ENCODE results near the gene PDCD11.

DNA sequence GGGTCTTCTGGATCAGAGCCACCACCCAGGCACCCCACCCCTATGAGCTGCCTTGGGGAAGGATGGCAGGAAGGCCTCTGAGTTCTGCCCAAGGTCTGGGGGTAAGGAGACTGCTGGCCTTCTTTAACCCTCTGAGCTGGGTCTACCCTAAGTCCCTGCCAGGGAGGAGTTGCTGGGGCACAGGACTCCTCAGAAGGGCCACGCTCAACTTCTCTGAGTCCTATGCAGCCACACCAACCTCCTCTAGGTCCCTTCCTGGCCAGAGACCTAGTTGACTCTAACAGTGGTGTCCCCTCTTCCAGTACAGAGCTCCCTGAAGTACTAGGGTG, 94.5 kb downstream of the PDCD11 start:
- no peak for TF ChIP-seq CTCF (IDR thresholded peaks at IDR 0.05)
- TF ChIP-seq POLR2A (IDR thresholded peaks at IDR 0.05), result no peak
- TF ChIP-seq POLR2AphosphoS5 (IDR thresholded peaks at IDR 0.05), result no peak

Data from prostate gland (tissue), 2 donors.